Measurements from ENCODE around the gene ARHGAP33.

- TF ChIP-seq CTCF (IDR thresholded peaks at IDR 0.05) (no peak), POLR2AphosphoS5 (IDR thresholded peaks at IDR 0.05) (no peak), POLR2A (IDR thresholded peaks at IDR 0.05) (no peak)
Measured at GRCh38 chr19:35742121-35742724, 33.1 kb upstream of the ARHGAP33 start, which contains the start of gene IGFLR1.

All from prostate gland (tissue), 2 donors.